ENCODE data around the gene PRR23E. TPM values are rescaled to one million over a fixed set of nuclear protein-coding genes. Genes with fewer than 3 reads are reported as not detected.

Gene PRR23E
- total RNA-seq, 6 experiments from 2014 or later = not detected

- no peak overlapping the region for H3K4me3 Mint-ChIP-seq
- H3K4me1 Mint-ChIP-seq (ENCODE audit: low read depth) = peaks cover 12% of the 10 kb centered on the region; the same call in 1 of the 2 replicates
- no peak overlapping the region for H3K27ac Mint-ChIP-seq
Measured at GRCh38 chr3:127153506-127153815, 39.5 kb upstream of the PRR23E start.

DNA sequence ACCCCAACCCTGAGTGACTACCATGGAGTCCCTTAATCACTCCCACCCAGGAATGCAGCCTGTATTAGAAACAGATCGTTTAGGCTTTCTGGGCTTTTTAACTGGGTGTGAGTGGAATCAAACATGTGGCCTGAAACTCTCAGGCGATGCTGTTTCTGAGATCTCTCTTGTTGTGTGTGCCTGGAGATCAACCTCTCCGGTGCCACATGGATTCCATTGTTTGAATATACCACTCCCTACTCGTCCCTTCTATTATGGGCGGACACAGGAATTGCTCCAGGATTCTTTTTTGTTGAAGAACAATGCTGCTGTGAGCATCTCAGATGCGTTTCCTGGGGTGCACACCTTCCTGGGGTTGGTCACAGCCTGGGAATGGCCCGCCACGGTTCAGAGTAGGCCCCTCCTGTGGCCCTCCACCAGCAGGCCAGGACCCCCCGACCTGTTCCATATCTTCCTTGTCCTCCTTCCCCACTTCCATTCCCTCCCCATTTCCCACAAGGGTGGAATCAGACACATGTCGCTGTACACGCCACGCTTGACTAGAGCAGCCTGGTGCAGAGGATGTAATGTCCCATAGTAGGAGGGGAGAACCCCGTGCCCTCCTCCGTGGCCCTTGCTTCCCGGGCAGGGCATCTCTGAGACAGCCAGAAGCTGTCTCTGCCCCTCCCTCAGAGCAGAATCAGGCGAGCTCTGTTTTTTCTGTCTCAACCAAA is 36.4 kb upstream of the PRR23E start:
- H3K27ac Mint-ChIP-seq = no peak overlapping the region
- peaks cover 9% of the 10 kb centered on the region; the same call in 1 of the 2 replicates for H3K4me1 Mint-ChIP-seq (ENCODE audit: low read depth)
- H3K36me3 Mint-ChIP-seq (ENCODE audit: low read depth) = no peaks in the 10 kb centered on the region
- no peak for TF ChIP-seq CTCF (IDR thresholded peaks at IDR 0.05)
- no peaks in the 10 kb centered on the region for H3K9me3 Mint-ChIP-seq
- no peak overlapping the region for H3K4me3 Mint-ChIP-seq
- H3K27me3 Mint-ChIP-seq (ENCODE audit: insufficient read depth) = peaks cover 11% of the 10 kb centered on the region; the same call in 1 of the 2 replicates
- no peak for DNase-seq

More at GRCh38 chr3:127153506-127153815, 39.5 kb upstream of the PRR23E start:
- Mint-ChIP-seq H3K9me3 (no peaks in the 10 kb centered on the region), H3K36me3 (ENCODE audit: low read depth) (no peaks in the 10 kb centered on the region), H3K27me3 (ENCODE audit: insufficient read depth) (peaks cover 5% of the 10 kb centered on the region)
- DNase-seq = no peak
- no peak for TF ChIP-seq CTCF (IDR thresholded peaks at IDR 0.05)

DNA sequence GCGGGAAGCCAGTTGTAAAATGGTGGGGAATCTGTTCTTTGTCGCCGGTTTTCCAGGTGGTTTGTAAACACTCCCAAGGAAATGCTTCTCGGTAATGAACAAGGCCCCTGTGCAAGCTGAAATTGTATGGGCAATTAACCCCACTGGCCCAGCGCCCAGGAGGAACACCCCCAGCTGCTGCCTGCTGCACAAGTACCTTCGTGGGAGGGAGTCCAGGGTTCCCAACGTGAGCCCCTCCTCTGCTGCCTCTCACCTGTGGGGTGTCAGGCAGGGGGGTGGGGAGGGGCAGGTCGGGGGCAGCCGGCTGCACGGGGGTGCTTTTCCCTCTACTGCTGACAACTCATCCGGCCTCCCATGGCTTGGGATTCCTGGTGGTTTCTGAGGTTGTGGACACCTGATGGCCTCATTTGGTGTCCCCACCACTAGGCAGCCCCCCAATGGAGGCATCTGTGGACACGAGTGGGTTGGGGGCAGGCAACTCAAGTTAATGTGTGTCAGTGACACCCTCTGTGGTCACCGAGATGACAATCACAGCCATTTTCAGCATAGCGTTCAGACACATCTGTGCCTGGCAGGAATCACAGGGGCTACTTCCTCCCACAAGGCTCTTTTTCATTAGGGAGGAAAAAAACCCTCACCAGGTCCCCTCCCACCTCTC is 35.6 kb upstream of the PRR23E start:
- peaks cover 11% of the 10 kb centered on the region; the same call in 1 of the 2 replicates for H3K27me3 Mint-ChIP-seq (ENCODE audit: insufficient read depth)
- DNase-seq = no peak
- no peak for TF ChIP-seq CTCF (IDR thresholded peaks at IDR 0.05)
- H3K9me3 Mint-ChIP-seq = no peaks in the 10 kb centered on the region
- H3K27ac Mint-ChIP-seq = no peak overlapping the region
- H3K4me1 Mint-ChIP-seq (ENCODE audit: low read depth) = peaks cover 1% of the 10 kb centered on the region; the same call in 1 of the 2 replicates
- no peaks in the 10 kb centered on the region for H3K36me3 Mint-ChIP-seq (ENCODE audit: low read depth)
- no peak overlapping the region for H3K4me3 Mint-ChIP-seq

DNA sequence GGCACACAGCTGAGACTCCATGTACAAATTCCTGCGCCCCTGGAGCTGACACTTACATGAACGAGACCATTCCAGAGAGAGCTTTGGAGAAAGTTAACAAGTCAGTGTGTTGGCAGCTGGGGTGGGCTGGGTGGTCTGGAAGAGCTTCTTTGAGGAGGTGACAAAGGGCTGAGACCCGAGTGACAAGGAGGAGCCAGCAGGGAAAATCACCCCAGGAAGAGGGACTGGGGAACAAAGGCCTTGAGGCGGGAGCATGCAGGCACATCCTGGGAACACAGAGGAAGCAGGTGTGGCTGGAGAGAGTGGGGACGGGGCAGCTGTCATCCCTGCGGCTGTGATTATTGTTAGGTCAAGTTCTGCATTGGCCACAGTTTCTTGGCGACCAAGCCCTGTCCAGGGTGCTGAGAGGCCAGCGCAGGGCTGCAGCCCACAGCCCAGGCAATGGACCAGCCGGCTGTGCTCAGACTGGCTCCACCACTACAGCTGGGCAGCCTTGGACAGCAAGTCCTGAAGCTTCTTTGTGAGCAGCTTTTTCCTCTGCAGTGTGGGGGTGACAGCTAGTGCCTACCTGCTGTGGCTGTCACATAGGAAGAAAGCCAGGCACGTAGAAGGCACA is 34.2 kb upstream of the PRR23E start:
- peaks cover 19% of the 10 kb centered on the region for H3K27me3 Mint-ChIP-seq (ENCODE audit: insufficient read depth)
- H3K4me3 Mint-ChIP-seq = no peak overlapping the region
- no peaks in the 10 kb centered on the region for H3K9me3 Mint-ChIP-seq
- peak; percentile 30 for DNase-seq
- H3K27ac Mint-ChIP-seq = no peak overlapping the region
- no peaks in the 10 kb centered on the region for H3K4me1 Mint-ChIP-seq (ENCODE audit: low read depth)
- H3K36me3 Mint-ChIP-seq (ENCODE audit: low read depth) = no peaks in the 10 kb centered on the region
- no peak for TF ChIP-seq CTCF (IDR thresholded peaks at IDR 0.05)

- Mint-ChIP-seq H3K27me3 (ENCODE audit: insufficient read depth) (peaks cover 19% of the 10 kb centered on the region), H3K4me1 (ENCODE audit: low read depth) (no peaks in the 10 kb centered on the region), H3K9me3 (no peaks in the 10 kb centered on the region), H3K36me3 (ENCODE audit: low read depth) (no peaks in the 10 kb centered on the region), H3K27ac (no peak overlapping the region), H3K4me3 (no peak overlapping the region)
- DNase-seq = no peak
- no peak for TF ChIP-seq CTCF (IDR thresholded peaks at IDR 0.05)
Measured at GRCh38 chr3:127159543-127159942, 33.4 kb upstream of the PRR23E start.

All from HFFc6 (cell line).